ENCODE measurements around the gene PLA2G5. TPM values are rescaled to one million over a fixed set of nuclear protein-coding genes. Genes with fewer than 3 reads are reported as not detected.

Gene PLA2G5
- total and polyA plus RNA-seq, 7 donors: 0.43 to 1.2 (median 0.53) TPM; not detected in 2

GRCh38 chr1:20095564-20096434, 25.8 kb downstream of the PLA2G5 start:
- intact Hi-C loops (cut with DNase I): no loop called here
- WGBS, 3 donors: 70 to 75% (median 74%) methylated on average over 5 of the region's 5 CpGs
- Histone ChIP-seq H3K9me3 (no peaks in the 10 kb centered on the region), H3K4me1 (no peaks in the 10 kb centered on the region), H3K27ac (no peak overlapping the region), H3K27me3 (ENCODE audit: insufficient read depth in 3 of 3, low read length in 2 of 3) (no peaks in the 10 kb centered on the region), H3K36me3 (ENCODE audit: insufficient read depth in 1 of 2, low read depth in 1 of 2) (no peaks in the 10 kb centered on the region), H3K4me3 (no peak overlapping the region)
- DNase-seq (no peak), ATAC-seq (peak in 1 of 4 donors; percentile 29)
- no peak for TF ChIP-seq CTCF (IDR thresholded peaks at IDR 0.05)

GRCh38 chr1:20096840-20097447, 26.9 kb downstream of the PLA2G5 start:
- no peaks in the 10 kb centered on the region for H3K9me3 ChIP-seq
- no peak for ATAC-seq
- intact Hi-C loops (cut with DNase I): no loop called here
- TF ChIP-seq CTCF (IDR thresholded peaks at IDR 0.05): no peak
- DNase-seq: no peak
- no peaks in the 10 kb centered on the region for H3K27me3 ChIP-seq (ENCODE audit: insufficient read depth in 3 of 3, low read length in 2 of 3)
- 79 to 86% (median 85%) methylated on average over 7 of the region's 7 CpGs for WGBS, 3 donors
- H3K4me1 ChIP-seq: no peaks in the 10 kb centered on the region
- no peaks in the 10 kb centered on the region for H3K36me3 ChIP-seq (ENCODE audit: insufficient read depth in 1 of 2, low read depth in 1 of 2)
- no peak overlapping the region for H3K27ac ChIP-seq
- H3K4me3 ChIP-seq: no peak overlapping the region

GRCh38 chr1:20099533-20099932, 29.5 kb downstream of the PLA2G5 start:
- Histone ChIP-seq H3K27ac (no peak overlapping the region), H3K36me3 (ENCODE audit: insufficient read depth in 1 of 2, low read depth in 1 of 2) (no peaks in the 10 kb centered on the region), H3K27me3 (ENCODE audit: insufficient read depth in 3 of 3, low read length in 2 of 3) (no peaks in the 10 kb centered on the region), H3K9me3 (no peaks in the 10 kb centered on the region), H3K4me3 (no peak overlapping the region), H3K4me1 (no peaks in the 10 kb centered on the region)
- intact Hi-C loops (cut with DNase I): no loop called here
- ATAC-seq (no peak), DNase-seq (no peak)
- 60 to 71% (median 67%) methylated on average over 3 of the region's 3 CpGs for WGBS, 3 donors
- TF ChIP-seq CTCF (IDR thresholded peaks at IDR 0.05): no peak

- DNase-seq: no peak
- WGBS, 3 donors: 44 to 52% (median 48%) methylated on average over 14 of the region's 14 CpGs
- Histone ChIP-seq H3K27ac (no peak overlapping the region), H3K27me3 (ENCODE audit: insufficient read depth in 3 of 3, low read length in 2 of 3) (no peaks in the 10 kb centered on the region), H3K36me3 (ENCODE audit: insufficient read depth in 1 of 2, low read depth in 1 of 2) (no peaks in the 10 kb centered on the region), H3K9me3 (no peaks in the 10 kb centered on the region), H3K4me3 (no peak overlapping the region), H3K4me1 (no peaks in the 10 kb centered on the region)
- peak; percentile 54 for TF ChIP-seq CTCF (IDR thresholded peaks at IDR 0.05)
- ATAC-seq: peak; percentile 64 to 78 (median 70)
- intact Hi-C loops (cut with DNase I): loop anchor here in 1 of 2 donors (5.0 kb wide), 1 partner anchor 52 kb away; no protein-coding TSS in a partner anchor
Measured at GRCh38 chr1:20100632-20101355, 30.8 kb downstream of the PLA2G5 start.

All from psoas muscle (tissue), 8 donors.